AG09309 (cell line): ENCODE results near the gene MEIS3.

ENCODE experiments used
- DNase-seq: peaks from one replicate; pipeline ENCODE4 v3.0.0-alpha.2; 2010; ENCODE audit warnings: low read depth
- H3K4me3 ChIP-seq: 2 replicates; pipeline ENCODE4 v1.5.1; 2011; ENCODE audit warnings: mild to moderate bottlenecking, low read depth, low read length, moderate library complexity; ENCODE audit not compliant: control insufficient read depth
- CTCF ChIP-seq: IDR thresholded peaks from 2 replicates; pipeline ENCODE4 v1.5.1; 2011; ENCODE audit warnings: mild to moderate bottlenecking, low read depth, low read length, inconsistent platforms; ENCODE audit not compliant: insufficient read depth, control insufficient read depth; ENCODE audit errors: missing control alignments

MEIS3 gene

GRCh38 chr19:47419030-47419783, at the start of gene MEIS3:
Gene MEIS3, minus strand, starts transcription at chr19:47419527. Its CDS starts 446 bp downstream, at chr19:47419081.
- no peak for DNase-seq
- peak within 1 kb of the TSS; percentile 78 for H3K4me3 ChIP-seq
- no peak for TF ChIP-seq CTCF

GRCh38 chr19:47467914-47468313, 48.6 kb upstream of the MEIS3 start:
- TF ChIP-seq CTCF, result no peak
- no peak for DNase-seq
- H3K4me3 ChIP-seq, result no peak overlapping the region

GRCh38 chr19:47465957-47466356, 46.6 kb upstream of the MEIS3 start:
- TF ChIP-seq CTCF, result no peak
- DNase-seq, result no peak
- no peak overlapping the region for H3K4me3 ChIP-seq

GRCh38 chr19:47464675-47465419, 45.5 kb upstream of the MEIS3 start:
- DNase-seq, result no peak
- H3K4me3 ChIP-seq, result no peak overlapping the region
- TF ChIP-seq CTCF, result no peak

GRCh38 chr19:47461876-47462275, 42.5 kb upstream of the MEIS3 start:
- DNase-seq, result no peak
- TF ChIP-seq CTCF, result no peak
- H3K4me3 ChIP-seq, result no peak overlapping the region

- H3K4me3 ChIP-seq, result no peak overlapping the region
- no peak for DNase-seq
- TF ChIP-seq CTCF, result no peak
Measured at GRCh38 chr19:47459477-47459876, 40.1 kb upstream of the MEIS3 start.
